GM19324 (cell line): ENCODE measurements around the gene NUF2.
"Not testable (repeated sequence)": the region's sequence is repeated elsewhere in the genome, so short reads cannot be mapped to it uniquely, and the experiment has no call there.

Experiments used
- ATAC-seq: cut with Tn5 transposase; IDR thresholded peaks from one replicate; pipeline ENCODE4 v1.9.1; 2021; ENCODE audit warnings: mild to moderate bottlenecking, moderate library complexity; ENCODE audit not compliant: unreplicated experiment, low FRiP score

Gene NUF2

DNA sequence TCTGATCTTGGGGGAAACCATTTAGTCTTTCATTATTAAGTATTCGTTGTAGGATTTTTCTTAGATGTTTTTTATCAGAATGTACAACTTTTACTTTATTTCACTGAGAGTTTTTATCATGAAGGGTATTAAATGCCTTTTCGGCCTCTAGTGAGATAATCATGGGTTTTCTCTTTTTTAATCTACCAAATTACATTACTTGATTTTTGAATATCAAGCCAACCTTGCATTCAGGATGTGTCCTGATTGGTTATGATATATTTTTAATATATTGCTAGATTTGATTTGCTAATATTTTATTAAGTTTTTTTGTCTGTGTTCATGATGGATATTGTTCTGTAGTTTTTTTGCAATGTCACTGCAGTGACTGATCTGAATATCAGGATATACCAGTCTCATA, 9.4 kb downstream of the NUF2 start:
- ATAC-seq: no peak

DNA sequence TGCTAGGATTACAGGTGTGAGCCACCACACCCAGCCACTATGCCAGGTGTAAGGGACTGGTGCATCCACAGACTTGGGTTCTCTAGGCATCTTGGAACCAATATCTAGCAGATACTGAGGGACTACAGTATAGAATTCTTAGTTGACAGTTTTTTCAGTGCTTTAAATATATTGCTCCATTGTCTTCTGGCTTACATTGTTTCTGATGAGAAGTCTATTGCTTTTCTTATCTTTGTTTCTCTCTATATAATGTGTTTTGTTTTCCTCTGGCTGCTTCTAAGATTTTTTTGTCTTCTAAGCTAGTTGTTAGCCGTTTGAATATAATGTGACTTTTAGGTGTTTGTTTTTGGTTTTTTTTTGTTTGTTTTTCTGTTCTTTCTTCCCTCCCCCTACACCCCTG, 13.5 kb downstream of the NUF2 start:
- ATAC-seq: no peak

DNA sequence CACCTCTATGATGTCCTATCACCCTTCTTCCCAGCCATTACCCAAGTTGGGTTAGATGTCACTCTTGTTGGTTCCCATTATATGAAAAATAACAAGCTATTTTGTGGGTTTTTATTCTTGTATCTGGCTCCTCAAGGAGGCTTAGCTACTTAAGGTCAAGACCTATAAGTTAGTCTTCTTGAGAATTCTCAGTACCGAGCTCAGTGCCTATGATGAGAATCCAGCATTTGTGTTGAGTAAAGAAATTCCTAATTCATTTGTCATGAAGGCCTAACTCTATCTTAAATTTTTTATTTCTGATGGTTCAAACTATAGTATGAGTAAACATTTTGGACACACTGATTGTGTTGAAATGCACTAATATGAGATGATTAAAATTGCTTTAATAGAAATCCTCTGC, 15.9 kb downstream of the NUF2 start:
- no peak for ATAC-seq

DNA sequence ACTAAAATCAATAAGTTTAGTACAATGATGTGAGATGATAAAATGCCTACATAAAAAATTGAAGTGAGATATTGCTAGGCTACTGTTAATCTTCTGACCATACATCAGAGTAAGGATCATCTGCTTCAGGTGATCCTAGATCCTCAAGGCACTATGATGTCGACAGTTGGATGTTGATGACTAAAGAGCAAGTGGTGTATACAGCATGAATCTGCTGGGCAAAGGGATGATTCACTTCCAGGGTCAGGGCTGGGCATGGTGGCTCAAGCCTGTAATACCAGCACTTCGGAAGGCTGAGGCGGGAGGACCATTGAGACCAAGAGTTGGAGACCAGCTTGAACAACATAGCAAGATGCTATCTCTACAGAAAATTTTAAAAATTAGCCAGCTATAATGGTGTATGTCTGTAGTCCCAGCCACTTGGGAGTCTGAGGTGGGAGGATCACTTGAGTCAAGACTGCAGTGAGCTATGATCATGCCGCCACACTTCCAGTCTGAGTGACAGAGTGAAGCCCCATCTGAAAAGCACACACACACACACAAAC, 24.6 kb downstream of the NUF2 start:
- no peak for ATAC-seq

DNA sequence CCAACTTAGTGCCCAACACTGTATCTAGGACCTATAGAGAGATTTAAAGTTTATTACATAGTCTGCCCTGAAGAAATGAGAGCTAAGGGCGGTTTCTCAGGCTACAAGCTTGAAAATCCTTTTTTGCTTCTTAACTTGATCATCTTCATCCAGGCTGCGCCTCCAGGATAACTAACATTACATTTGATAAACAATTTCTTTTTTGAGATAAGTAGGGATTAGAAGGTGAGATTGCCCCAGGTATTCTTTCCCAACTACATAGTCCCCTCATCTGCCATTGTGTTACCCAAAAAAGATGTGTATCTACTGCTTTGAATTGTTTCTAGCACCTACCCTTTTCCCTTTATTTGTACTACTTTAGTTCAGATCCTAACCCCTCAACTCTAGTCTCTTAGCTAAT, 25.4 kb downstream of the NUF2 start:
- no peak for ATAC-seq

DNA sequence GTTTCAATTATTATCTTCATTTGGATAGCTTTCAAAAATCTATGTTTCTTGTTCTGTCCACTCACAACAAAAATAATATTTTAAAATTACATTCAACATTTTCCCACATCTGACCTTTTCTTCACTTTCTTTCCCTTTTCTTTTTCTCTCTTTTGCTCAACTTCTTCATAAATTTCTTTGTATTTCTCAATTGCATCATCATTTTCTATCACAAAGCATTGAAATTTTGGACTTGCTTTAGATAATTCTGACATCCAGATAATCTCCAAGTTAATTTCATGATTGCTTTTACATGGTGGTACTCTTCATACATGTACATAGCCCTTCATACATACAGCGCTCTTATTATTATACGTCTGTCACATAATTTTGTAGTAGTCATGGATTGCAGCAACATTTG, 30.2 kb downstream of the NUF2 start:
- no peak for ATAC-seq

DNA sequence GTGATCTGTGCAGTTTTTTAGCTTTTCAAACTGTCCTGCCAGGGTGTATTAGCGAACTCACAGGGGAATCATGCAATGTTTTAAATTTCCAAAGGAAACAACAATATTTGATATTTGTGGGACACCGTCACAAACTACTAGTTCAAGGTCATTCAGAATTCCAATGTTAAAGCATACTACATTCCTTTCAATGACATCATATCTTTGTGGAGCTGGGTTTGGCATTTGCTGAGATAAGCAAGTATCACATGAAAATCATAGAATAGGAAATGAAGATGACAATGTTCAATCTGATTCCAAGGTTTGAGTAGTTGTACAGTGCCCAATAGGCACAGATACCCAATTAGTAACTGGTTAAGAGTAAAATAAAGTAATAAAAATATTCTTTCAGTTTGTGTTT, 35.6 kb downstream of the NUF2 start:
- ATAC-seq: no peak

DNA sequence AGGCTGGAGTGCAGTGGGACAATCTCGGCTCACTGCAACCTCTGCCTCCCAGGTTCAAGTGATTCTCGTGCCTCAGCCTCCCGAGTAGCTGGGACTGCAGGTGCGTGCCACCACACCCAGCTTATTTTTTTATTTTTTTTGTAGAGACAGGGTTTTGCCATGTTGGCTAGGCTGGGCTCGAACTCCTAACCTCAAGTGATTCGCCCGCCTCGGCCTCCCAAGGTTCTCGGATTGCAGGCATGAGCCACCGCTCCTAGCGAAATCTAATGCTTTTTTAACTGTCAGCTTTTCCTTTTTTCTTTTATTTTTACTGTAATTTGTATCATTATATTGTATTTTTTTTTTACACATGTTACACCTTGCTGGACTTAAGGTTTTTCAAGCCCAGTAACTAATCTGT, 36.4 kb downstream of the NUF2 start:
- not testable (repeated sequence) for ATAC-seq

DNA sequence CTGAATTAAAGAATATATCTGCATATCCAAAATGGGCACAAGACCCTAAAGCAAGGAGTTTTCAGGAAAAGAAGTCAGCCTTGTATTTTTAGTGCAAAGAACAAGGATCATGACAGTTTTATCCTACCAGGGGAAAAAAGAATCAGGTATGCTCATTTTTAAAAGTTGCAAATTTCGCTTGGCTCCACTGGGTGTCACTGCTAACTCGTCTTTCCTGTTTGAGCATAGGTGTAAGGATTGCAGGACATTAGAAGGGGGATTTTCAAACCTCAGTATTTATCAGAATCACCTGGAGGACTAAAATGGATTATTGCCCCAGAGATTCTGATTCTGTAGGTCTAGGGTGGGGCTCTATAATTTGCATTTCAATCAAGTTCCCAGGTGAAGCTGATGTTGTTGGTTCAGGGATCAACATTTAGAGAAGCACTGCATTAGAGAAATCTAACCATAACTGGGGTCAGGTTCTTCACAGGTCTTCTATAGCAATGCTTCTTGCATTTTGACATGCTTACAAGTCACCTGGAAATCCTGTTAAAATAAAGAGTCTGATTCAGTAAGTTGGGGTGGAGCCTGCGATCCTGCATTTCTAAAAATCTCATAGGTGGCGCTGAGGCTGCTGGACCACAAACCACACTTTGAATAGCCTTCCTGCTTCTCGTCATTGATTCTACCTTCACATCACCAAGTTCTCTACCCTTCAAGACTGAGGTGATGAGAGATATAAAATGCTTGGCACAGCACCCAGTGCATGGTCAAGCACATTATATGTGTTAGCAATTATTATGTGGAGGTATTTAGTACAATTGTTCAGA, 39.6 kb downstream of the NUF2 start:
- peak; percentile 67 for ATAC-seq

DNA sequence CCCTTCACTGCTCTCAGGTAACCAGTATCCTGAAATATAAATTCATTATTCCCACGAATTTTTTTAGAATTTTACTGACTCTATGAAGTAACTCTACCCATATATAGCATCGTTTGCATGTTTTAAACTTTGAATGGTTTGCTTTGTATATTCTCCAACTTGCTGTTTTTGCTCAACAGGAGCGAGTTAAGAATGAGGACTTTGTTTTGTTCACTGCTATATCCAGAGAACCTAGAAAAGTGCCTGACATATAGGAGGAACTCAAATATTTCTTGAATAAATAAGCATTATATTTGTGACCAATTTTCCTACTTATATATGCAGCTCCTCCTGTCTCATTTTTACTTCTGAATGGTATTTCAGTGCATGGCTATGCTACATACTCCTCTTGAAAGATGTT, 43.4 kb downstream of the NUF2 start:
- ATAC-seq: no peak

DNA sequence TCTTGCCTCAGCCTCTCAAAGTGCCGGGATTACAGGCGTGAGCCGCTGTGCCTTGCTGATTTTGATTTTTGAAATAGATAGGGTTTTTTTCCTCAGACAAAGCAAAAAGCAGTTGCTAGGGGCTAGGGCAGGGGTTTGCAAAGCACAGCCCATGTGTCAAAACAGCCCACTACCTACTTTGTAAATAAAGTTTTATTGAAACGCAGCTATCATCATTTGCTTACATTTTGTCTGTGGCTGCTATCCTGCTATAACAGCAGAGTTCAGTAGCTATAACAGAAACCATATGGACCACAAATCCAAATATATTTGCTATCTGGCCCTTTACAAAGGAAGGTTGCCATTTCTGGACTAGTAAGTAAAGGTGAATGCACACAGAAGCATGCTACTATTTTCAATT, 44.8 kb downstream of the NUF2 start:
- no peak for ATAC-seq

DNA sequence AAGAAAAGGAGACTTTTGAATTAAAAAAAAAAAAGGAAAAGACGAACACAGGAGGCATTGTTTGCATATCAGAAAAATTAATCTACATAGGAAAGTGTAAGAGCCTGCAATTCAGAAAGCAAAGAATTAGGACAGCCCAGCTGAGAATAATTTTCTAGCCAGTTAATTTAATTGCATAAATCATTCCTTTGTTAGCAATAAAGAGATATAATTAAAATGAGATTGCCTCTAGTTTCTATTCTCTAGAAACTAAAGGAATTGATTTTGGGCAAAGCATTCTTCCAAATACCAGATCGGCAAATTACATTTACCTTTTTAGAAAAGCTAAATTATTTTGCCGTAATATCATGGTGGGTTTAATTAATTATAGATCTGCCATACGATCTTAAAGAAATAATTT, 46.0 kb downstream of the NUF2 start:
- ATAC-seq: no peak

DNA sequence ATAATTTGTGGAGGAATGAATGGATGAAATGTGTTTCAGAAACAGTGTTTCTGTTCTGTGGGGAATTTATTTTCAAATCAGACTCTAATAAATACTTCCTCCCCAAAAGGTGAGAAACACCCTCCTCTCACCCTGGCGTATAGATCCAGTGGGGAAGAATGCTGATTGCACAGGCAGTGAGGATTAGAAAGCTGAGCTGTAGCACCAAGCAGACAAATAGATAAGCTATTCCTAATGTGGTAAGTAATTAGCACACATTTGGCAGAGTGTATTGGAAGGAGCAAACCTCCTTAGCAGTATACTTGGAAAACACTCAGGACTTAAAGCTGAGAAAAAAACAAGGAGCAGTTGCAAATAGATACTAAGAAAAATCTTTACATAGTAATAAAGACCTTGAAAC, 50.8 kb downstream of the NUF2 start:
- ATAC-seq: no peak

DNA sequence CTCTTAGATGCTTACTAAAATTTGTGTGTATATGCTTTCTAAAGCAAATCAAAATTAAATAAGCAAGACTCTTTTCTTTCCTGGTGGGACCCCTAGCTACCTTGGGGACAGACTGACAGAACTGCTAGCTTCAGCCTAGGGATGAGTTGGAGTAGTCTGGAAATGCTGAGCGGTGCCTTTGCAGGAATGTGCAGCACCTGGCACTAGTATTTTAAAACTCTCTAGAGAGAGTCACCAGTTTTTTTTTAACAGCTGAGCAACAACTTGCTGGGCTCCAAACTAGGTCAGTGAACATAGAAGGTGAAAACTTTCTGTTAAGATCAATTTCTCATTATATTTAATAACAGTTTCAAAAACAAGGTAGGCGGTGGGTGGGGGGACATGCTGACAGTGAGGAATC, 56.8 kb downstream of the NUF2 start:
- no peak for ATAC-seq

DNA sequence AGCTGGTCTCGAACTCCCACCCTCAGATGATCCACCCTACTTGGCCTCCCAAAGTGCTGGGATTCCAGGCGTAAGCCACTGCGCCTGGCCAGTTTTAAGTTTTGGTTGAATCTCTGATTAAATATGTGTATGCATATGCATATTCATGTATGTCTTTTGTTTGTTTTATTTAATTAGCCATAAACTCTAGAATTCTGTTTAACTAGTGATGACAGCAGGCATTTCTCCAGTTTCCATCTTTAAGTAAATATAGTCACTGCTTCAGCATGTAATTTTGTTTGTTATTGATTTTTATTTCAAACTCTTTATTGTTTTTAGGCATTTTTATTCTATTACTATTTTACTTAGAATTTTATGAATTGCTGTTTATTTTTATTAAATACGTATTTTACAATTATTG, 58.0 kb downstream of the NUF2 start:
- ATAC-seq: no peak

DNA sequence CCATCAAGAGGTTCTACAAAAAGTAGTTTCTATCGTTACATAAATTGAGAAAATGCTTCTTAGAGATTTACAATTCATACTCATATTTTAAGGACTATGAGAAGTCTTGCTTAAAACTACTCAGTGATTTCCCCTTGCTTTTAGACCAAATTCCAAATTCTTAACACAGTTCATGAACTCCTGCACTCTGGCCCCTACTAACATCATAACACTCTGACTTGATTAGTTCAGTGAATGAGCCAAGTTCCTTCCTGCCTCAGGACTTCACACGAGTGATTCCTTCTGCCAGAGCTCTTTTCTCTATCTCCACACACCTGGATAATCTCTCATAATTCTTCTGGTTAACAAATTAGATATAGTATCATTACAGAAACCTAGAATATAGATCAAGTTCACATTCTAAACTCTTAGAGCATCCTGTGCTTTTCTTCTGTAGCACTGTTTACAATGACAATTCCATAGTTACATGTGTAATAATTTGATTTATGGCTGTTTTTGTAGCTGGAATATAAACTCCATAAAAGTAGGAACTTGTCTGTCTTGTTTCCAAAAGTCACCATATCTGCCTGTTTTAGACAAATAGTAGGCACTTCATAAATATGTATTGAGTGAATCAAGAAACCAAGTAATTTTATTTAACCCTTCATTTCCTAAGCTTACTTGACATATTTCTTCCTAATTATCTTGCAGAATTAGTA, 59.9 kb downstream of the NUF2 start:
- no peak for ATAC-seq

DNA sequence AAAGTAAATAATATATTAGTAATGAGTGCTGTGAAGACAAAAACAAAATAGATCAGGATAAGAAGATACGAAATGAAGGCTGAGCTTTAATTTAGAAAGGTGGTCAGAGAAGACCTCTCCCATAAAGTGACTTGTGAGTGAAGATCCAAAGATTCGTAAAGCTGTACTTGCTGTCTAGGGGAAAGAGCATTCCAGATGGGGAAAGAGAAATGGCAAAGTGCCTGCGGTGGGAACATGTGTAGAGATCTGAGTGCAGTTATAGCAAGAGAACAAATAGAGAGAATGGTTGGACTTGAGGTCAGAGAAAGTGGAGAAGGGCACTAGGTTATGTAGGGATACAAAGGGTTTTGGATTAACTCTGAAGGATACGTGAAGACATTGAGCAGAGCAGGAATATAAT, 60.6 kb downstream of the NUF2 start:
- ATAC-seq: no peak

DNA sequence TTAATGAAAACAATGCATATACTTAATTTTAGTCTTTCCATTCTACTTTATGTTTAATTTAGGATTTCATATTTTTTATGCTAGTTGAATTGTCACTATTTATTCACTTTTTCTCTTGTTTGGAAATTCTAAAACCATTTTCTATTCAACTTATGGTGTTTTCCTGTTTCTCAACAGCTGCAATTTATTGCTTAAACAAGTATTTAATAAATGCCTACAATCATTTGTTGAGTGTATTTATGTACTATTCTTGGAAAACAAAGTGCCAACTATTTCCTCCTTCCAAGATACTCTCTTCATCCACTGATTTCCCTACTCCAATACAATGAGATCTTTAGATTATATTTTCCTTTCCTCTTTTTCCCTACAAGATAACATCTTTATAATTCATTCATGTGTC, 65.4 kb downstream of the NUF2 start:
- no peak for ATAC-seq

DNA sequence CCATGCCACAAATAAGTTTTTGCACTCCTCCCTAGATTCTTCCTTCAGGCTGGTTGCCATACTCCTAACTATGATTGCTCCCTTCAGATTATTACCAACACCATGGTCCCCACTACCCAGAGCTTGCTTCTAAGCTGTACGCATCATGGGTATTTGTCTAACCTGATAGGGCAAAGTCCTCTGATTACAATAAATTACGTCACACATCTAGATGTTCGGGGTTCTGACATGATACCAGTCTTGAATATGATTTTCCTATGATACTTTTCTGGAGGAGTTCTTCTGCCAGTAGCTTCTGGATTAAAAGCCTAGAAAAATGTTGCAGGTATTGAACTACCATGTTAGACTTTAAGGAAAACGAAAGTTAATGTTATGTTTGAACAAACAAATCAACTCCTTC, 67.2 kb downstream of the NUF2 start:
- ATAC-seq: no peak

DNA sequence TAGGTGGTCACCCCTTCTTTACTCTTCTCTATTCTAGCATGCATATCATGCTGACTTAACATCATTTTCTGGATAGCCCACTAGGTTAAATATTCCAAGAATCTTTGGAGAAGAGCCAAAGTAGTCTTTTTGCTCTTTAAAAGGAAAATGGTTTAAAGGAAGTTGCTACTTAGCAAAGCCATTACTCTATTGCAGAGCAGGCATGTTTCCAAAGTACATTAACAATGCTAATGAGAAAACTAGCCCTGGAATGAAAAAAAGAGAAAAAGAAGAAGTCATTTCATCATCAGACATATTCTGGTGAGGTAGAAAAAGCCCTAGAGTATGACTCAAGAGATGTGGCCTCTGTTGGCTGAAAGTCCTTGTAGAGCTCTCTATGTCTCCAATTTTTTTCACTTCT, 74.0 kb downstream of the NUF2 start:
- no peak for ATAC-seq

DNA sequence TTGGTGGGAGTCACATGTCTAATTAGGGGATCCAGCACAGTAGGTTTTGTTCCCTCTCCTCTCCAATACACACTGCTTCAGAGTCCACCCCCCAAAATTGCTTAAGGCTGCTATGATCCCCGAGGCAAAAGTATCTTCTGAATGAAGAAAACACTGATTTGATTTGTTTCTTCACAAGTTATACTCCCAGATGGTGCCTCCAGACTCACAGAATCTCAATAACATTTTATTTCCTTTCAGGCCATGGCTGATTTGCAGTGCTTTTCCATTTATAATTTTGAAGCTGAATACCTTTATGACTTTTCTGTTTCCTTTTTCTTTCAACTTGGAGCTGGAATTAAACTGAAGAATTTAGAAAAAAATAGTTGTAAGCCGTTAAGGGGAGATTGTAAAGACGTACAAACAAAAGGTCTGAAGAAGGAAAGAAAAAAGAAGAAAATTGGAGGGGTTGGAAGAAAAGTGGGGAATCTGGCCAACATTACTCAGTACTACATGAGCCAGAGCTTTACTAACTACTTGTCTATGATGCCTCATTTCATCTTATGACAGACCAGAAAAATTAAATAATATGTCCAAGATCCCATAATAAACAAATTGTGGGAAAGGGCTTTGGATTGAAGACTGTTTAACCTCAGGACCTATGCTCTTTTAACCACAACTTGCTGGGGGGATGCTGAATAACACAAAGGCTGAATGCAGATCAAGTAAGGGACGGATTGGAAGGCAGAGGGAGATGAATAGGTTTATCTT, 75.9 kb downstream of the NUF2 start:
- no peak for ATAC-seq
